K562 (cell line): ENCODE data around the gene CLEC4F. TPM values are rescaled to one million over a fixed set of nuclear protein-coding genes. Genes with fewer than 3 reads are reported as not detected.

Source experiments
- ATAC-seq: fragments of 200-7000 bp; cut with Tn5 transposase; 3 replicates; pipeline ENCODE4 v1.9.1; 2020; ENCODE audit warnings: moderate library complexity
- BruUV-seq: library from RNA; stranded (reverse); fragments of 400-500 nt; replicated peaks from 2 replicates; lab custom pipeline; 2021; lab: Mats Ljungman, UMichigan
- CTCF ChIA-PET: fragments of 300-600 bp; formaldehyde crosslinking; extraction: SDS; loops from one replicate; lab custom pipeline; 2021; ENCODE audit warnings: low intra/inter-chr PET ratio; lab: Yijun Ruan, JAX
- POLR2A ChIA-PET: fragments of 300-600, 350-650 bp; sonication (Branson Sonifier 250); formaldehyde crosslinking; extraction: SDS; loops from one replicate; lab custom pipeline; 2021; ENCODE audit warnings: antibody characterized with exemption, inconsistent platforms; lab: Yijun Ruan, JAX
- DNase-seq, 4 experiments: peaks; one replicate each; pipeline versions ENCODE4 v3.0.0 to v3.0.0-alpha.2; 2011 to 2018; ENCODE audit warnings: low spot score in 3 of 4, mixed read lengths in 3 of 4; ENCODE audit errors: extremely low read depth in 1 of 4
- FAIRE-seq: peaks from 2 replicates; lab custom pipeline; 2011; peaks lifted over from hg19 to GRCh38; lab: Jason Lieb, UNC
- H2AFZ ChIP-seq: 2 replicates; pipeline ENCODE4 v1.6.0; 2011; ENCODE audit warnings: low read depth, low read length, control low read depth, inconsistent platforms
- H3K27ac ChIP-seq: fragments of 200-600 bp; 3 replicates; pipeline ENCODE4 v1.8.0; 2011; ENCODE audit warnings: low read depth, mild to moderate bottlenecking, control low read depth, inconsistent platforms, low read length, moderate library complexity, mixed read lengths; ENCODE audit errors: extremely low read depth
- H3K27me3 ChIP-seq, 2 experiments: fragments of 300-600 bp in 1 of 2; 2 replicates in 1 of 2; 3 replicates in 1 of 2; pipeline versions ENCODE4 v1.6.0 to v1.8.0; 2011; ENCODE audit warnings: inconsistent platforms in 2 of 2, low read length in 2 of 2, mild to moderate bottlenecking in 1 of 2, mixed read lengths in 1 of 2, moderate library complexity in 1 of 2; ENCODE audit not compliant: control insufficient read depth in 2 of 2, insufficient read depth in 2 of 2
- H3K36me3 ChIP-seq: fragments of 300-600 bp; 3 replicates; pipeline ENCODE4 v1.8.0; 2011; ENCODE audit warnings: mild to moderate bottlenecking, low read length, inconsistent platforms; ENCODE audit not compliant: control insufficient read depth, insufficient read depth
- H3K4me1 ChIP-seq, 2 experiments: fragments of 200-600 bp in 1 of 2; replicated peaks in 1 of 2; 2 replicates in 1 of 2; 3 replicates in 1 of 2; pipeline versions ENCODE4 v1.5.1 to v1.8.0; 2011; ENCODE audit warnings: inconsistent platforms in 2 of 2, low read length in 2 of 2, mild to moderate bottlenecking in 1 of 2, mixed read lengths in 1 of 2, moderate library complexity in 1 of 2; ENCODE audit not compliant: control insufficient read depth in 2 of 2, insufficient read depth in 2 of 2
- H3K4me2 ChIP-seq: 2 replicates; pipeline ENCODE4 v1.6.1; 2011; ENCODE audit warnings: low read length, control low read depth, inconsistent platforms, mixed read lengths; ENCODE audit not compliant: insufficient read depth
- H3K4me3 ChIP-seq: fragments of 200-600 bp; sonication (generic), shearing (Covaris generic); 2 replicates; pipeline ENCODE4 v1.5.1; 2016; ENCODE audit warnings: control low read depth, inconsistent platforms
- H3K79me2 ChIP-seq: fragments of 200-600 bp; 3 replicates; pipeline ENCODE4 v1.8.0; 2011; ENCODE audit warnings: low read length, inconsistent platforms; ENCODE audit not compliant: control insufficient read depth, insufficient read depth
- H3K9ac ChIP-seq, 2 experiments: 2 replicates each; pipeline versions ENCODE4 v1.6.0 to v1.6.1; 2011; ENCODE audit warnings: low read depth in 2 of 2, low read length in 2 of 2, control low read depth in 1 of 2, inconsistent platforms in 1 of 2, mild to moderate bottlenecking in 1 of 2, mixed read lengths in 1 of 2; ENCODE audit not compliant: insufficient read depth in 1 of 2
- H3K9me1 ChIP-seq: one replicate; pipeline ENCODE4 v1.6.0; 2011; ENCODE audit warnings: inconsistent platforms, mild to moderate bottlenecking, low read length, moderate library complexity; ENCODE audit not compliant: control insufficient read depth, insufficient read depth
- H3K9me3 ChIP-seq: replicated peaks from 2 replicates; pipeline ENCODE4 v1.5.1; 2011; ENCODE audit warnings: low read depth, low read length, inconsistent platforms; ENCODE audit not compliant: control insufficient read depth, insufficient read depth
- H4K20me1 ChIP-seq: replicated peaks from 2 replicates; pipeline ENCODE4 v1.6.1; 2011; ENCODE audit warnings: low read length, inconsistent platforms, mixed read lengths; ENCODE audit not compliant: control insufficient read depth, insufficient read depth
- ATF1 ChIP-seq, 2 experiments: fragments of 450-650 bp in 1 of 2; IDR thresholded peaks; 2 replicates each; pipeline ENCODE4 v1.6.1; 2016; ENCODE audit warnings: missing compliant biosample characterization in 1 of 2, missing genetic modification characterization in 1 of 2
- CBX8 ChIP-seq: fragments of 200-600 bp; sonication (generic); IDR thresholded peaks from 2 replicates; pipeline ENCODE4 v1.6.1; 2012; ENCODE audit warnings: borderline replicate concordance, mixed run types, low read depth, mild to moderate bottlenecking, moderate library complexity, mixed read lengths, low read length, control low read depth, inconsistent platforms; ENCODE audit not compliant: poor library complexity, severe bottlenecking; ENCODE audit errors: extremely low read depth
- GTF2B ChIP-seq: IDR thresholded peaks from 2 replicates; pipeline ENCODE4 v1.6.1; 2011; ENCODE audit not compliant: insufficient read length; ENCODE audit errors: extremely low read depth
- HMBOX1 ChIP-seq: sonication (generic); IDR thresholded peaks from 2 replicates; pipeline ENCODE4 v1.6.1; 2016
- KLF10 ChIP-seq: fragments of 250-450 bp; sonication (Bioruptor Pico); IDR thresholded peaks from 2 replicates; pipeline ENCODE4 v1.6.1; 2021; ENCODE audit warnings: matching md5 sums
- ZBTB5 ChIP-seq: fragments of 450-650 bp; IDR thresholded peaks from 2 replicates; pipeline ENCODE4 v1.6.1; 2017; ENCODE audit warnings: antibody characterized with exemption
- ZNF75A ChIP-seq: fragments of 450-650 bp; formaldehyde crosslinking; IDR thresholded peaks from 2 replicates; pipeline ENCODE4 v1.4.0; 2020; ENCODE audit warnings: mild to moderate bottlenecking
- ZSCAN29 ChIP-seq: fragments of 450-650 bp; IDR thresholded peaks from 2 replicates; pipeline ENCODE4 v1.6.1; 2017
- WGBS: fragments of 100-300 bp; shearing (Covaris generic); methylation state at CpG from one replicate; pipeline ENCODE4 v1.1.6; 2016; ENCODE audit warnings: low coverage, mixed read lengths; ENCODE audit not compliant: insufficient coverage; ENCODE audit errors: missing lambda C conversion rate; 5-methylcytosine and 5-hydroxymethylcytosine counted together
- in situ Hi-C: fragments of 300-500 bp; cut with MboI; formaldehyde crosslinking; loops from 4 replicates; pipeline ENCODE4 v1.15.0; 2018; ENCODE audit warnings: inconsistent platforms, mixed read lengths
- intact Hi-C: fragments of 100-400 bp; cut with micrococcal nuclease; formaldehyde crosslinking; loops from 2 replicates; pipeline ENCODE4 v1.14.2; 2022
- polyA plus RNA-seq, 8 experiments: library from polyadenylated mRNA; depleted of rRNA in 4 of 8; stranded (reverse) in 5 of 8; unstranded in 3 of 8; fragments of >200 nt; fragmentation: Nextera tagmentation in 2 of 8; fragmentation: Illumina TruSeq in 1 of 8; extraction: Ambion mirVana in 2 of 8; extraction: Trizol in 1 of 8; gene quantifications; 2 replicates each; pipeline versions ENCODE4 v1.2.1 to v1.2.3, GENCODE V29; 2011 to 2014; ENCODE audit warnings: inconsistent platforms in 1 of 8, missing spikeins in 1 of 8
- total RNA-seq, 7 experiments: library from RNA; depleted of rRNA in 6 of 7; stranded (reverse); fragments of >200 nt in 6 of 7; fragmentation: Illumina TruSeq in 2 of 7; extraction: Trizol in 2 of 7; gene quantifications; 2 replicates each; pipeline versions ENCODE4 v1.2.1 to v1.2.3, GENCODE V29; 2011 to 2021; ENCODE audit warnings: low replicate concordance in 1 of 7

CLEC4F gene
- total and polyA plus RNA-seq, 9 of the 15 experiments (the other 6 are each of a cell fraction or from before 2014, with no cell fraction given): not detected

DNA sequence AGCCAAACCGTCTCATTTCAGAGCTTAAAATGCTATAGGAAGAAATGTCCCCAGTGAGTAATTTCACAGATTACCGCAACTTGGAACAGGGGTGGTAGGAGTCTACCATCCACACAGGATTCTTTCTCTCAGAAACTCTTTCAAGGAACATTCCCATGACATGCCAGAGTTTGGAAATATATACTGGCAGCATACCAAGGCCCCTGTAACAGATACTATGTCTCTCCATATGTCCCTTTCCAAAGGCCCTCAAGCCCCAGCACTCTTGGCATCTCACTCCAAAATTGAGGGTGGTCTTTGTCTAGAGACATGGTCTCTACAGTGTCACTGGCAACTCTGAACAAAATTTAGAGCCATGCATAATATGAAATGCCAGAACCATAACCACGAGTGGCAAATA, 40.9 kb downstream of the CLEC4F start:
- no peak overlapping the region for H3K27ac ChIP-seq
- no TSS peak for BruUV-seq
- ChIA-PET CTCF (no interaction called here), POLR2A (interaction anchor here (2.0 kb wide), 1 partner anchor 11 kb away, joined by 5 read pairs; the partner anchor contains the start of gene ADD2)
- no peaks in the 10 kb centered on the region for H3K27me3 ChIP-seq
- no peaks in the 10 kb centered on the region for H3K9me3 ChIP-seq
- no peaks in the 10 kb centered on the region for H3K9me1 ChIP-seq
- no peak for ATAC-seq
- no peak overlapping the region for H2AFZ ChIP-seq
- H3K4me3 ChIP-seq: no peak overlapping the region
- no peak for FAIRE-seq
- 47% methylated on average over 3 of the region's 3 CpGs for WGBS
- in situ Hi-C loops (loop anchor here (25.0 kb wide), 1 partner anchor 467 kb away; the partner anchor contains the start of gene FAM136A), intact Hi-C loops (no loop called here)
- no peak overlapping the region for H3K9ac ChIP-seq
- TF ChIP-seq ZSCAN29 (no peak), GTF2B (no peak), KLF10 (CRISPR knock-in tag) (no peak), HMBOX1 (no peak), ATF1 (CRISPR knock-in tag; IDR thresholded peaks at IDR 0.05) (no peak), ATF1 (tag; IDR thresholded peaks at IDR 0.05) (no peak), ZBTB5 (no peak), CBX8 (no peak), ZNF75A (no peak)
- H3K36me3 ChIP-seq: no peaks in the 10 kb centered on the region
- H3K4me1 ChIP-seq: peaks cover 0 to 8% of the 10 kb centered on the region in 2 experiments; a peak in 3 of 5 replicates
- no peaks in the 10 kb centered on the region for H4K20me1 ChIP-seq
- no peak for DNase-seq
- H3K79me2 ChIP-seq: no peaks in the 10 kb centered on the region
- no peak overlapping the region for H3K4me2 ChIP-seq
